ENCODE data around the gene DMWD.

DNA sequence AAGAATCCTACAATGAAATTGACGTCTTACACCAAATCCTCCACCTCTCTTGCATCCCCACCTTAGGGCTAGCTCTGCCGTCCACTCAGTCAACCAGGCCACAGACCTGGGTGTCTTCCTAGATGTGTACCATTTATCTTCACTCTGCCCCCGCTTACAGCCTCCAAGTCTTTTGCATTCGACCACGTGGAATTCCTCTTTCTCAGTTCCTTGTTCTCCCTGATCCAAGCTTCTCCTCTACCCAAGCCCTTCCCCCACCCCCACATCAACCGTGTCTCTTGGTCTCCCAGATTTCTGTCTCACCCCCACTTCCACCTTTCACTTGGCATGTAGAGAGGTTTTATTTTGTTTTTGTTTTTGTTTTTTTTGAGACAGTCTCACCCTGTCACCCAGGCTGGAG is 1.2 kb upstream of the DMWD start:
- TF ChIP-seq, protein P1, sequence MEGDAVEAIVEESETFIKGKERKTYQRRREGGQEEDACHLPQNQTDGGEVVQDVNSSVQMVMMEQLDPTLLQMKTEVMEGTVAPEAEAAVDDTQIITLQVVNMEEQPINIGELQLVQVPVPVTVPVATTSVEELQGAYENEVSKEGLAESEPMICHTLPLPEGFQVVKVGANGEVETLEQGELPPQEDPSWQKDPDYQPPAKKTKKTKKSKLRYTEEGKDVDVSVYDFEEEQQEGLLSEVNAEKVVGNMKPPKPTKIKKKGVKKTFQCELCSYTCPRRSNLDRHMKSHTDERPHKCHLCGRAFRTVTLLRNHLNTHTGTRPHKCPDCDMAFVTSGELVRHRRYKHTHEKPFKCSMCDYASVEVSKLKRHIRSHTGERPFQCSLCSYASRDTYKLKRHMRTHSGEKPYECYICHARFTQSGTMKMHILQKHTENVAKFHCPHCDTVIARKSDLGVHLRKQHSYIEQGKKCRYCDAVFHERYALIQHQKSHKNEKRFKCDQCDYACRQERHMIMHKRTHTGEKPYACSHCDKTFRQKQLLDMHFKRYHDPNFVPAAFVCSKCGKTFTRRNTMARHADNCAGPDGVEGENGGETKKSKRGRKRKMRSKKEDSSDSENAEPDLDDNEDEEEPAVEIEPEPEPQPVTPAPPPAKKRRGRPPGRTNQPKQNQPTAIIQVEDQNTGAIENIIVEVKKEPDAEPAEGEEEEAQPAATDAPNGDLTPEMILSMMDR (IDR thresholded peaks at IDR 0.05; ENCODE audit: insufficient read depth, low read length, poor library complexity, severe bottlenecking), result no peak
- no peak for TF ChIP-seq EZH2phosphoT487 (conservative IDR thresholded peaks at IDR 0.05; ENCODE audit: low read length)

Data from SU-DHL-6 (cell line).